Body of pancreas (tissue), 4 donors: ENCODE measurements around the gene RNF8.

Source experiments
- POLR2A ChIP-seq, 3 donors: fragments of 450-650 bp; IDR thresholded peaks; one replicate each; pipeline ENCODE4 v1.6.1; 2016; ENCODE audit warnings: antibody characterized with exemption in 3 of 3, mild to moderate bottlenecking in 2 of 3
- TF ChIP-seq, protein P1 (sequence below), 7 experiments: fragments of 450-650 bp in 4 of 7; fragments of 200-600 bp in 3 of 7; sonication (generic) in 3 of 7; IDR thresholded peaks; one replicate each; pipeline ENCODE4 v1.5.1; 2016 to 2019; ENCODE audit warnings: antibody characterized with exemption in 7 of 7

DNA sequence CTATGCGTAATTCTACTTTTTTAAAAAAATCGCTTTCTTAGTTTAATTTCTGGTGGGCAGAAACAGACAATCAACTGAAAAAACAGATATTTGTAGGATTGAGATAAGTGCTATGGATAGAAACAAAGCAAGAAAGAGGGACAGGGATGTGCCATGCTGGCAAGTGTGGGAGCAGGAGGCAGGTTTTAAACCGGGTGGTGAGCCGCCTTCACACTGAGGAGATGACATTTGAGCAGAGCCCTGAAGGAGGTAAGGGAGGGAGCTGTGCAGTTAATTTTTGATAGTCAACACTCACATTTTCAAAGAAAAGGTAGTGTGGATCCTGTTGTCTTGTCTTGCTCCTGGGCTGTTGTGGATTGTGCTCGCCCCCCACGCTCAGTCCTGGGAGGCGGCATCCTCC is 49.0 kb upstream of the RNF8 start:
- TF ChIP-seq, protein P1, sequence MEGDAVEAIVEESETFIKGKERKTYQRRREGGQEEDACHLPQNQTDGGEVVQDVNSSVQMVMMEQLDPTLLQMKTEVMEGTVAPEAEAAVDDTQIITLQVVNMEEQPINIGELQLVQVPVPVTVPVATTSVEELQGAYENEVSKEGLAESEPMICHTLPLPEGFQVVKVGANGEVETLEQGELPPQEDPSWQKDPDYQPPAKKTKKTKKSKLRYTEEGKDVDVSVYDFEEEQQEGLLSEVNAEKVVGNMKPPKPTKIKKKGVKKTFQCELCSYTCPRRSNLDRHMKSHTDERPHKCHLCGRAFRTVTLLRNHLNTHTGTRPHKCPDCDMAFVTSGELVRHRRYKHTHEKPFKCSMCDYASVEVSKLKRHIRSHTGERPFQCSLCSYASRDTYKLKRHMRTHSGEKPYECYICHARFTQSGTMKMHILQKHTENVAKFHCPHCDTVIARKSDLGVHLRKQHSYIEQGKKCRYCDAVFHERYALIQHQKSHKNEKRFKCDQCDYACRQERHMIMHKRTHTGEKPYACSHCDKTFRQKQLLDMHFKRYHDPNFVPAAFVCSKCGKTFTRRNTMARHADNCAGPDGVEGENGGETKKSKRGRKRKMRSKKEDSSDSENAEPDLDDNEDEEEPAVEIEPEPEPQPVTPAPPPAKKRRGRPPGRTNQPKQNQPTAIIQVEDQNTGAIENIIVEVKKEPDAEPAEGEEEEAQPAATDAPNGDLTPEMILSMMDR (IDR thresholded peaks at IDR 0.05), result no peak
- no peak for TF ChIP-seq POLR2A (IDR thresholded peaks at IDR 0.05)
